ENCODE results near the gene MYO1B. TPM values are rescaled to one million over a fixed set of nuclear protein-coding genes. Genes with fewer than 3 reads are reported as not detected.

The MYO1B gene
- total RNA-seq, 1 experiment from 2014 or later = 43.6 TPM

DNA sequence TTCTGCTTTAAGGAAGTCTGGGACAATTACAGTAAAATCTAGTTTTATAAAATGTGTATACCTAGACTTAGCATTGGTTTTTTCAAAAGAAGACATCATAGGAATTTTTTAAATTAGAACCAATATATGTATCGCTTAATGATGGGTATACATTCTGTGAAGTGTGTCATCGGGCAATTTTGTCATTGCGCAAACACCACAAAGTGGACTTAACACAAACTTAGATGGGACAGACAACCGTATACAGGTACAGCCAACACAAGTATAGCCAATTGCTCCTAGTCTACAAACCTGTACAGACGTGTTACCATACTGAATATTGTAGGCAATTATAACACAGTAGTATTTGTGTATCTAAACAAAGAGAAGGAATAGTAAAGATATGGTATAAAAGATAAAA, 12.7 kb downstream of the MYO1B start (continued):
- TF ChIP-seq, protein P1, sequence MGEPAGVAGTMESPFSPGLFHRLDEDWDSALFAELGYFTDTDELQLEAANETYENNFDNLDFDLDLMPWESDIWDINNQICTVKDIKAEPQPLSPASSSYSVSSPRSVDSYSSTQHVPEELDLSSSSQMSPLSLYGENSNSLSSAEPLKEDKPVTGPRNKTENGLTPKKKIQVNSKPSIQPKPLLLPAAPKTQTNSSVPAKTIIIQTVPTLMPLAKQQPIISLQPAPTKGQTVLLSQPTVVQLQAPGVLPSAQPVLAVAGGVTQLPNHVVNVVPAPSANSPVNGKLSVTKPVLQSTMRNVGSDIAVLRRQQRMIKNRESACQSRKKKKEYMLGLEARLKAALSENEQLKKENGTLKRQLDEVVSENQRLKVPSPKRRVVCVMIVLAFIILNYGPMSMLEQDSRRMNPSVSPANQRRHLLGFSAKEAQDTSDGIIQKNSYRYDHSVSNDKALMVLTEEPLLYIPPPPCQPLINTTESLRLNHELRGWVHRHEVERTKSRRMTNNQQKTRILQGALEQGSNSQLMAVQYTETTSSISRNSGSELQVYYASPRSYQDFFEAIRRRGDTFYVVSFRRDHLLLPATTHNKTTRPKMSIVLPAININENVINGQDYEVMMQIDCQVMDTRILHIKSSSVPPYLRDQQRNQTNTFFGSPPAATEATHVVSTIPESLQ (CRISPR knock-in tag; IDR thresholded peaks at IDR 0.05) = no peak
- TF ChIP-seq MLX (CRISPR knock-in tag; IDR thresholded peaks at IDR 0.05) = no peak
- no peak for TF ChIP-seq NFYB (CRISPR knock-in tag; conservative IDR thresholded peaks at IDR 0.05; ENCODE audit: low read depth)
- no peak for TF ChIP-seq FOXK1 (CRISPR knock-in tag; IDR thresholded peaks at IDR 0.05)
- no peak for TF ChIP-seq CREM (CRISPR knock-in tag; IDR thresholded peaks at IDR 0.05)

GRCh38 chr2:191258996-191259395, 13.8 kb downstream of the MYO1B start:
- Mint-ChIP-seq H3K27ac (no peak overlapping the region), H3K27me3 (ENCODE audit: low read depth) (no peaks in the 10 kb centered on the region), H3K36me3 (no peaks in the 10 kb centered on the region), H3K4me1 (peaks cover 40% of the 10 kb centered on the region), H3K4me3 (no peak overlapping the region), H3K9me3 (no peaks in the 10 kb centered on the region)
- CTCF ChIA-PET = interaction anchor here (1.5 kb wide), 1 partner anchor 41 kb away, joined by 4 read pairs; no protein-coding TSS in a partner anchor
- ATAC-seq = no peak
- TF ChIP-seq MXD4 (CRISPR knock-in tag; IDR thresholded peaks at IDR 0.05; ENCODE audit: borderline replicate concordance) = no peak
- TF ChIP-seq OVOL2 (CRISPR knock-in tag; IDR thresholded peaks at IDR 0.05; ENCODE audit: borderline replicate concordance) = no peak
- TF ChIP-seq, protein P2, sequence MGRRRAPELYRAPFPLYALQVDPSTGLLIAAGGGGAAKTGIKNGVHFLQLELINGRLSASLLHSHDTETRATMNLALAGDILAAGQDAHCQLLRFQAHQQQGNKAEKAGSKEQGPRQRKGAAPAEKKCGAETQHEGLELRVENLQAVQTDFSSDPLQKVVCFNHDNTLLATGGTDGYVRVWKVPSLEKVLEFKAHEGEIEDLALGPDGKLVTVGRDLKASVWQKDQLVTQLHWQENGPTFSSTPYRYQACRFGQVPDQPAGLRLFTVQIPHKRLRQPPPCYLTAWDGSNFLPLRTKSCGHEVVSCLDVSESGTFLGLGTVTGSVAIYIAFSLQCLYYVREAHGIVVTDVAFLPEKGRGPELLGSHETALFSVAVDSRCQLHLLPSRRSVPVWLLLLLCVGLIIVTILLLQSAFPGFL (CRISPR knock-in tag; IDR thresholded peaks at IDR 0.05; ENCODE audit: borderline replicate concordance) = no peak
- TF ChIP-seq ZBTB43 (CRISPR knock-in tag; IDR thresholded peaks at IDR 0.05) = no peak
- no peak for TF ChIP-seq USF1 (CRISPR knock-in tag; IDR thresholded peaks at IDR 0.05)
- TF ChIP-seq AFF4 (CRISPR knock-in tag; IDR thresholded peaks at IDR 0.05; ENCODE audit: borderline replicate concordance) = no peak
- no peak for TF ChIP-seq TP53 (CRISPR knock-in tag; IDR thresholded peaks at IDR 0.05)
- POLR2A ChIA-PET = no interaction called here
- DNase-seq (ENCODE audit: low spot score) = no peak

DNA sequence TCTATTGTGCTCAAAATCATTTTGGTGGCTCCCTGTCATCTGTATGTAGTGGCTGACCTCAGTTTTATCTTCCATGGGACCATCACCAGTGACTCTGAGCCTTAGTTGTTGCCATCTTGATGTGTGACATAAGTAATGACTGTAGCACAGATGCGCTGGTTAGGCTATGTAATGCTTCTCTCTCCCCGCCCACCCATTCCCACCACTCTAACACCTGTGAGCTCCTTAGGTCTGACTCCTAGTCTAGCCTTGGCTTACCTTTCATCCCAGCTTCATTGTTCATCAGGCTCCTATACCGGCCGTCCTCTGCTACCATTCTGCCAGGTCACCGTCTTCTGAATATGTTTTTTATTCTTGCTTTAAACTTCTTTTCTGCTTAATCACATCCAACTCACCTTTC, 17.2 kb downstream of the MYO1B start:
- Mint-ChIP-seq H3K27me3 (ENCODE audit: low read depth) (no peaks in the 10 kb centered on the region), H3K9me3 (no peaks in the 10 kb centered on the region), H3K27ac (no peak overlapping the region), H3K36me3 (no peaks in the 10 kb centered on the region), H3K4me3 (no peak overlapping the region), H3K4me1 (peaks cover 49% of the 10 kb centered on the region)
- ChIA-PET POLR2A (no interaction called here), CTCF (no interaction called here)
- DNase-seq (ENCODE audit: low spot score) (no peak), ATAC-seq (peak; percentile 49)
- TF ChIP-seq SMAD4 (CRISPR knock-in tag; IDR thresholded peaks at IDR 0.05) = no peak
- TF ChIP-seq ZNF416 (CRISPR knock-in tag; IDR thresholded peaks at IDR 0.05) = no peak
- TF ChIP-seq, protein P2 (CRISPR knock-in tag; IDR thresholded peaks at IDR 0.05; ENCODE audit: borderline replicate concordance) = no peak
- TF ChIP-seq E2F5 (CRISPR knock-in tag; IDR thresholded peaks at IDR 0.05) = no peak
- no peak for TF ChIP-seq EMX1 (CRISPR knock-in tag; IDR thresholded peaks at IDR 0.05)
- no peak for TF ChIP-seq FOXJ3 (CRISPR knock-in tag; IDR thresholded peaks at IDR 0.05; ENCODE audit: borderline replicate concordance)
- TF ChIP-seq GABPB1 (CRISPR knock-in tag; IDR thresholded peaks at IDR 0.05) = no peak
- TF ChIP-seq, protein P3, sequence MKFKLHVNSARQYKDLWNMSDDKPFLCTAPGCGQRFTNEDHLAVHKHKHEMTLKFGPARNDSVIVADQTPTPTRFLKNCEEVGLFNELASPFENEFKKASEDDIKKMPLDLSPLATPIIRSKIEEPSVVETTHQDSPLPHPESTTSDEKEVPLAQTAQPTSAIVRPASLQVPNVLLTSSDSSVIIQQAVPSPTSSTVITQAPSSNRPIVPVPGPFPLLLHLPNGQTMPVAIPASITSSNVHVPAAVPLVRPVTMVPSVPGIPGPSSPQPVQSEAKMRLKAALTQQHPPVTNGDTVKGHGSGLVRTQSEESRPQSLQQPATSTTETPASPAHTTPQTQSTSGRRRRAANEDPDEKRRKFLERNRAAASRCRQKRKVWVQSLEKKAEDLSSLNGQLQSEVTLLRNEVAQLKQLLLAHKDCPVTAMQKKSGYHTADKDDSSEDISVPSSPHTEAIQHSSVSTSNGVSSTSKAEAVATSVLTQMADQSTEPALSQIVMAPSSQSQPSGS (CRISPR knock-in tag; IDR thresholded peaks at IDR 0.05; ENCODE audit: borderline replicate concordance, low read depth) = no peak
- TF ChIP-seq NFYB (CRISPR knock-in tag; conservative IDR thresholded peaks at IDR 0.05; ENCODE audit: low read depth) = no peak
- TF ChIP-seq CREB1 (CRISPR knock-in tag; IDR thresholded peaks at IDR 0.05) = no peak
